Stimulated activated memory B cell treated with anti-CD40 and anti-IgM and Interleukin-4, amounts not matched to agents 10 μg/mL and 1 μg/mL and 100 μg/mL, for 72 hours (primary cell): ENCODE measurements around the gene P3H2.

Experiments used
- ATAC-seq: fragments of 150-1000 bp; cut with Tn5 transposase; 2 replicates; pipeline ENCODE4 v1.10.0; 2021
- H3K27ac Mint-ChIP-seq: one replicate; pipeline ENCODE4 v1.8.0; 2022; ENCODE audit warnings: mild to moderate bottlenecking, mixed read lengths
- H3K27me3 Mint-ChIP-seq: one replicate; pipeline ENCODE4 v1.8.0; 2022; ENCODE audit warnings: mixed read lengths
- H3K36me3 Mint-ChIP-seq: one replicate; pipeline ENCODE4 v1.8.0; 2022; ENCODE audit warnings: mixed read lengths
- H3K4me1 Mint-ChIP-seq: one replicate; pipeline ENCODE4 v1.8.0; 2022; ENCODE audit warnings: mixed read lengths
- H3K4me3 Mint-ChIP-seq: one replicate; pipeline ENCODE4 v1.8.0; 2022; ENCODE audit warnings: mild to moderate bottlenecking, moderate library complexity, mixed read lengths
- H3K9me3 Mint-ChIP-seq: one replicate; pipeline ENCODE4 v1.8.0; 2022; ENCODE audit warnings: mixed read lengths

P3H2 gene

DNA sequence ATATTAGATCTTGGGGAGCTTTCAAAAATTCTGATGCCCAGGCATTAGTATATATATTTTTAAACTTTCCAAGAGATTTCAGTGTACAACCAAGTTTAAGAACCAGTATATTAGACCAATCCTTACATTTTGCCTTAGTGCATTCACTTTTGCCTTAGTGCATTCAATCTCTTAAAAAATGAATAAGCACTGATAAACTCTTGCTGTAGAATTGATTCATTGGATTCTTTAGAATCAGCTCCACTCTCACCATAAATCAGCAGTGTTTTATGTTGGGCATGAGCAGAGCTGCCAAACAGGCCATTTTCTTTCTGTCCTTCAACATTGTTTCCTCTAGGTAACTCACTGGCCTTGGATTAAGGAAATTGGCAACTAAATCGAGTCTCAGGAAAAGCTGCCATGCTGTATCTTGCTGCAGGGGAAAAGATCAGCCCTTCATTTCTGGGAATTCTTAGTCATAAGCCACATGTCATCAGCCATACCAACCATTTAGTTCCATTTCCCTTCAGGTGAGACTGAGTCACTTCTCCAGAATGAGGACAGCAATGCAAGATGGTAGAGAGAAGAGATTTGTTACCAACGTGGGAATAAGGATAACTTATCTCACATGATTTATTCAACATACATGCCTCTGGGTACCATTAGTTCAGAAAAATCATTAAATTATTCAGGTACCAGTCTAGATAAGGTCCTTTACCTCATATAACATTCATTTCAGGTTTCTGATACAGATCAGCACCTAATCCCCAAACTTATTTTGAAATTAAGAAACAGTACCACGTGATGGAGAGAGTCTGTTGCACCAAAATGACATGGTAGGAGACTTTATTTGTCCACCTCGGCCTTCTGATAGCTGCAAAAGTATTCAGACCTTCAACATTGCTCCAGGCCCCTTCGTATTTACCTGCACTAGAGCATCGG, 192.5 kb downstream of the P3H2 start:
- Mint-ChIP-seq H3K27me3 (no peaks in the 10 kb centered on the region), H3K4me3 (no peak overlapping the region), H3K36me3 (no peaks in the 10 kb centered on the region), H3K9me3 (no peaks in the 10 kb centered on the region), H3K27ac (no peak overlapping the region), H3K4me1 (no peaks in the 10 kb centered on the region)
- ATAC-seq = peak; percentile 31

DNA sequence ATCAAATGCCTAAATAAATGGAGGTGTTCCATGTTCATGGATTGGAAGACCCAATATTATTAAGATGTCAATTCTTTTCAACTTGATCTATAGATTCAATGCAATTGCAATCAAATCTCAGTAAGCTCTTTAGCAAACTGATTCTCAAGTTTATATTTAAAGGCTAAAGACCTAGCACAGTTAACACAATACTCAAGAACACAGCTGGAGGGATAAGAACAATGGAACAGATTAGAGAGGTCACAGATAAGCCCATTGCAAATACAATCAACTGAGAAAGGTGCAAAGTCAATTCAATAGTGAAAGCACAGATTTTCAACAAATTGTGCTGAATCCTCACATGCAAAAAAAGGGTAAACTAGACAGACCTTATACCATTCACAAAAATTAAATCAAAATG, 198.9 kb downstream of the P3H2 start:
- H3K4me3 Mint-ChIP-seq = no peak overlapping the region
- no peak for ATAC-seq
- H3K27ac Mint-ChIP-seq = no peak overlapping the region
- H3K4me1 Mint-ChIP-seq = no peaks in the 10 kb centered on the region
- H3K9me3 Mint-ChIP-seq = no peaks in the 10 kb centered on the region
- no peaks in the 10 kb centered on the region for H3K36me3 Mint-ChIP-seq
- no peaks in the 10 kb centered on the region for H3K27me3 Mint-ChIP-seq

DNA sequence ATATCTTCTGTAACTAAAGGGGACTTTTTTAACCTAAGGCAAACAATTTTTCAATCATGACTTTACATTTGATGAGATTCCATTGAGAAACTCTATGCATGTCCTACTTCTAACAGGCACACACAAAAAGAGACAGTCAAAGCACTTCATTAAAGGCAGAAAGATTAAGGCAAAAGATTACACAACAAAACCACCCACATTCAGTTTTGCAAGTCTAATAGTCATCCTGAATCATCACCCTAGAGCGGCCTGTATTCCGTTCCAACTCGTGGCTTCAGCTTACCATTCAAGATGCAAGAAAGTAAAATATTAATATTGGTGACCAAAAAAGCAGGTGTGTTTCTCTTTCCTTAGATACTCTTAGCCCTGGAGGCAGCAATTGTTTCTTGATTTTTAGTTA, 205.9 kb downstream of the P3H2 start:
- no peak overlapping the region for H3K27ac Mint-ChIP-seq
- no peak overlapping the region for H3K4me3 Mint-ChIP-seq
- H3K4me1 Mint-ChIP-seq = no peaks in the 10 kb centered on the region
- no peak for ATAC-seq
- H3K27me3 Mint-ChIP-seq = peaks cover 8% of the 10 kb centered on the region
- no peaks in the 10 kb centered on the region for H3K9me3 Mint-ChIP-seq
- no peaks in the 10 kb centered on the region for H3K36me3 Mint-ChIP-seq

DNA sequence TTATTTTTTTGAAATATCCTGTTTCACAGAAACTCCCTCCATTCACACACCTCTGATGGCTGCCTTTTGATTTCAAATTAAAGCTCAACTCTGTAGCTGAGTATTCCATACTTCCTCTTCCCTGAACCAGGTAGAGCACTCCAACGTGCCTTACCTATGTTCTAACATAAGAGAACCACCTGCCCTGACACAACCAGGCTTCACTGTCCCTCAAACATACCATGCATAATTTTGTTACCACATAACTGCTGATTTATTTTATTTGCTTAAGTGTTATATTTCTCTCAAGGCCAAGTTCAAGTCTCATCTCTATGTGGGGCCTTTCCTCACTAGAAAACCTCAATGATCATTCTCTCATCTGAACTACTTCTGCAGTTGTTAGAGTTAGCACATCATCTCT, 209.7 kb downstream of the P3H2 start:
- H3K27ac Mint-ChIP-seq = no peak overlapping the region
- H3K27me3 Mint-ChIP-seq = peaks cover 8% of the 10 kb centered on the region
- no peaks in the 10 kb centered on the region for H3K9me3 Mint-ChIP-seq
- H3K4me1 Mint-ChIP-seq = no peaks in the 10 kb centered on the region
- no peak overlapping the region for H3K4me3 Mint-ChIP-seq
- no peaks in the 10 kb centered on the region for H3K36me3 Mint-ChIP-seq
- ATAC-seq = no peak

DNA sequence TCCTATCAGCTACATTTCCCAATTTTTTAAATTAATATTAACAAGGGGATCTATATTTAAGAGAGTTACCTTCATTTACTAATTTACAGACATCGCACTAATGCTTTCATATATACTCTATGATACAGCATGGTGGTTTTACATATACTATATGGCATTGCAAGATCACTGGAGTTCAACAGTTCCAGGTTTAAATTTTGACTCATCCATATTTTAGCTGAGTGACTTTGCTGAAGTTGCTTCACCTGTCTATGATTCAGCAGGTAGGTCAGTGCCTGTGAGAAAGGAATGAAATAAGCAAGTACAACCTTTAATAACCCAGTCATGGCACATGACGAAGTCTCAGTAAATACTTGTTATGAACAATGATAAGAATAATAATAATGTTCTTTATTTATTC, 211.1 kb downstream of the P3H2 start:
- Mint-ChIP-seq H3K4me1 (no peaks in the 10 kb centered on the region), H3K36me3 (no peaks in the 10 kb centered on the region), H3K27me3 (peaks cover 8% of the 10 kb centered on the region), H3K4me3 (no peak overlapping the region), H3K9me3 (no peaks in the 10 kb centered on the region), H3K27ac (no peak overlapping the region)
- ATAC-seq = no peak

DNA sequence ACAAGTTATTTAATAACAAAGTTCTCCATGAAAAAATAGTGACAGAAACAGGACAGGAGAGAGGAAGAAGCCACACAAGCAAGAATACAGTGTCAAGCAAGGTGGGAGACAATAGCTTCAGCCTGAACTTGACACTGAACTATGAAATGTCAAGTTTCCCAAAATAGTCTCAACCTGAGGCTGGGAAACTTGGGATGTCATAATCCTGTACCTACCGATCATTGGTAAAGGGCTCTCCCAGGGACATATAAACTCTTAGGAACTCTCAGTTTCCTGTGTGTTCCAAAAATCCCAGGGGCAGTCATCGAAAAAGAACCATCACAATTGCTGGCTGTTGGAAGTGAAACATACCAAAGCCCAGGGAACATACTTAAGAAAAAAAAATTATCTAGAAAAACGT, 211.6 kb downstream of the P3H2 start:
- no peak overlapping the region for H3K27ac Mint-ChIP-seq

DNA sequence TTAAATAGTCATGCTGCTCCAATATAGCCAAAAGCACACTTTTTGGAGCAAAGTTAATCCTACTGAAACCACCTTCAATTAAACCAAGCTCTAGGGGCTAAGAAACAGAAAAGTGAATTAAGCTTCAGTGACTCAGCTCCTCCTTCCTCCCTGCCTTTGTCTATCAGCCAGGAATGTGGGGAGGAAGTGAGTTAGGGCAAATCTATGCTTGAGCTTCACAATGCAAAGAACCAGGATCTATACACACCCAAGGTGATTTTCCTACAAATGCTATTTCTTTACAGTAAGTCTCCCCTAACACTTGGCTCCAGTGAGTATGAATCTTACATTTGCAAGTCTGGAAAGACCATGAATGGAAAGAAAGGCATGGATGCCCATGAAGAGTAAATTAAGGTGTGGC, 212.1 kb downstream of the P3H2 start:
- H3K9me3 Mint-ChIP-seq = no peaks in the 10 kb centered on the region
- ATAC-seq = no peak
- no peaks in the 10 kb centered on the region for H3K36me3 Mint-ChIP-seq
- H3K4me3 Mint-ChIP-seq = no peak overlapping the region
- no peaks in the 10 kb centered on the region for H3K4me1 Mint-ChIP-seq
- H3K27me3 Mint-ChIP-seq = peaks cover 5% of the 10 kb centered on the region
- no peak overlapping the region for H3K27ac Mint-ChIP-seq

More for the DNA sequence above, 211.6 kb downstream of the P3H2 start:
- Mint-ChIP-seq H3K27me3 (peaks cover 8% of the 10 kb centered on the region), H3K4me3 (no peak overlapping the region), H3K9me3 (no peaks in the 10 kb centered on the region), H3K4me1 (no peaks in the 10 kb centered on the region), H3K36me3 (no peaks in the 10 kb centered on the region)
- ATAC-seq = no peak

DNA sequence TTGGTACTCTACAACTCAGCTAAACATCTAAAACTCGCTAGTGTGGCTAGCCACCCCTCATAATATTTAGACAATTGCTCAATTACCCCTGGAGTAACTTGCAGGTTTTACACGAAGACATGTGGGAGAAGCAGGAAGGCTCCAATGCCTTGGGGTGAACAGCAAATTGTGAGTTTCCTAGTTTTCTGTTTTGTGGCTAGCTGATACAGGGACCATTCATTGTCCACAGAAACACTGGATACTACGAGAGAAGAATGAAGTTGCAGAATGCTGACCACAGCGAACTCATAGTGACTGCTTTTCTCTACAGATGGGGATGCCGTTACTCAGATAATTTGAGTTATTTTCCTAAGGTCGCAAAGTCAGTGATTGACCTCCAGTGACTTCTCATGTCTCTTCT, 212.9 kb downstream of the P3H2 start:
- H3K4me1 Mint-ChIP-seq = no peaks in the 10 kb centered on the region
- H3K9me3 Mint-ChIP-seq = no peaks in the 10 kb centered on the region
- no peak for ATAC-seq
- no peaks in the 10 kb centered on the region for H3K36me3 Mint-ChIP-seq
- no peaks in the 10 kb centered on the region for H3K27me3 Mint-ChIP-seq
- no peak overlapping the region for H3K4me3 Mint-ChIP-seq
- no peak overlapping the region for H3K27ac Mint-ChIP-seq
